ENCODE results near the gene STK24.
A peak's percentile ranks its signal among the peaks of the same experiment; 100 is the strongest.

Gene STK24

GRCh38 chr13:98549728-98550317, 27.1 kb downstream of the STK24 start:
- no peak for DNase-seq

DNA sequence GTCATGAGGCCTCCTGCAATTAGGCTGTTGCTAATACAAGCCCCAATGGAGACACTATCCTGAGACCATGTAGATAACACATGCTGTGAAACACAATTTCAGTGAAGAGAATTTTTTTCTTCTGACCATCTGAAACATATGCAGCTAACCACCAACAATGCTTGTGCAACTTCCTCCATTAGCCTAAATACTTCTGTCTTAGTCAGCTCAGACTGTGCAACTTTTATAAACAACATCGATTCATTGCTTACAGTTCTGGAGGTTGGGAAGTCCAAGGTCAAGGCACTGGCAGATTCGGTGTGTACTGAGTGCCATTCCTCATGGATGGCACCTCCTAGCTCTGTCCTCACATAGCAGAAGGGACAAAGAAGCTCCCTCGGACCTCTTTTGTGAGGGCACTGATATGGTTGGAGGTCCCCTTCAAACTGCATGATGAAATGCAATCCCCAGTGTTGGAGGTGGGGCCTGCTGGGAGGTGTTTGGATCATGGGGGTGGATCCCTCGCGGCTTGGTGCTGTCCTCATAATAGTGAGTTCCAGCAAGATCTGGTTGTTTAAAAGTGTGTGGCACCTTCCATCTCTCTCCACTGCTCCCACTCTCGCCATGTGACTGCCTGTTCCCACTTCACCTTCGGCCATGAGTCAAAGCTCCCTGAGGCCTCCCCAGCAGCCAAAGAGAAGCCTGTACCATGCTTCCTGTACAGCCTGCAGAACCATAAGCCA, 27.7 kb downstream of the STK24 start:
- DNase-seq, result peak; percentile 38 to 52

- no peak for DNase-seq
Measured at GRCh38 chr13:98548230-98548629, 28.7 kb downstream of the STK24 start.

- no peak for DNase-seq
Measured at GRCh38 chr13:98547455-98547854, 29.5 kb downstream of the STK24 start.

DNA sequence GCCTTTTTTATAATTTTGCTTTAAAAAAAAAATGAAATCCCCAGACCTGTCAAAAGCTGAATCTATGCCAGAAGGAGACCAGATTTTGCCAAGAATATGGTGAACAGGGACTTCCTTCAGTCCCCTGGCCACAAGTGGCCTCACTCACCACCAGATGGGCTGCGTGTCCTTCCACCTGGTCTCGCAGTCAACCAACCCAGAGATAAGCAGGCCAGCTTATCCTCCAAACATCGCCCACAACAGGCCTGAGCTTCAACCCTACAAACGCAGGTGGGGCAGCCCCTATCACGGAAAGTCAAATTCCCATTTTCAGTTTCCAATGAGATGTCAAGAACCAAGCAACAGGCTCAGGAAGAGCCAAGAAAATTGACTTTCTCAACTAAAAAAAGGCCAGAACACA, 30.5 kb downstream of the STK24 start:
- DNase-seq, result no peak

DNA sequence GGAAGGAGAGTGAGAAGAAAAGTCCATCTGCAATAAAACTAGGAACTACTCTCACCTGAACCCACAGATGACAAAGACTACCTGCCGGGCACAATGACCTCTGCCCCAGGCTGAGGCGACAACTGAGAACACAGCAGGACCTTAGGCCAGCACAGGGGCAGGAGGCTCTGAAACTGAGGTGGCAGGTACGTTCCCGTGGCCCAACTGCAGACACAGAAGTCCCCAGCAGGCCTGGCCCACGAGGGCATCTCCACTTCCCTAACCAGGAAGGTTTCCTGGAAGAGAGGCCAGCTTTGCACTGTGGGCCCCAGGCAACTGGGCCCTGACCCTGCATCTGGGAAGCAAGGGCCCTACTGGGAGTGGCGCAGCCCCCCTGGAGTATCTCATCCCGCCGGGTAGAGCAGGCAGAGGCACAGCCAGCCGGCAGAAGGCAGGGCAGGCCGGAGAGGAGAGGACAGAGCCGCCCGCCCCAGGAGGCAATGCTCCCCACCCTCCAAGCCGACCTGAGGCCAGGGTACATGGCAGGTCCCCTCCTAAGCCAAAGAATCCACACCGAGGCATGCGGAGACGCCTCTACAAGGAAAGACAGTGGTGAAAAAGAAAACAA, 32.7 kb downstream of the STK24 start:
- no peak for DNase-seq

GRCh38 chr13:98543378-98544103, 33.4 kb downstream of the STK24 start:
- DNase-seq, result no peak

GRCh38 chr13:98542568-98543377, 34.1 kb downstream of the STK24 start:
- DNase-seq, result peak; percentile 82 to 85

GRCh38 chr13:98541701-98542203, 35.2 kb downstream of the STK24 start:
- no peak for DNase-seq

GRCh38 chr13:98541191-98541590, 35.7 kb downstream of the STK24 start:
- no peak for DNase-seq

GRCh38 chr13:98540476-98540875, 36.4 kb downstream of the STK24 start:
- no peak for DNase-seq

DNA sequence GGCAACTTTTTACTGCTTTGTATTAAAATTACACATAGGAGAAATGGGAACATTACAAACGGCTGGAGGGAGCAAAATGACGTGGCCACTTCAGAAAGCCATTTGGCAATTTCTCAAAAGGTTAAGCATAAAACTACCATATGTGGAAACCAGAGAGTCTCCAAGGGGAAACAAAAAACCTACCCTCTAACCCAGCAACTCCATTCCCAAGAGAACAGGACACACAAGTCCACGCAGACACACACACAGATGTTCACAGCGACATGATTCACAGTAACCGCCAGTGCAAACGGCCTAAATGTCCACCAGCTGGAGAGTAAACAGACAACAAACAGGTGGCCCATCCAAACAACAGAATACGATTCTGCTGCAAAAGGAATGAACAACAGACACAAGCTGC, 37.2 kb downstream of the STK24 start:
- no peak for DNase-seq

- DNase-seq, result no peak
Measured at GRCh38 chr13:98538876-98539275, 38.0 kb downstream of the STK24 start.

DNA sequence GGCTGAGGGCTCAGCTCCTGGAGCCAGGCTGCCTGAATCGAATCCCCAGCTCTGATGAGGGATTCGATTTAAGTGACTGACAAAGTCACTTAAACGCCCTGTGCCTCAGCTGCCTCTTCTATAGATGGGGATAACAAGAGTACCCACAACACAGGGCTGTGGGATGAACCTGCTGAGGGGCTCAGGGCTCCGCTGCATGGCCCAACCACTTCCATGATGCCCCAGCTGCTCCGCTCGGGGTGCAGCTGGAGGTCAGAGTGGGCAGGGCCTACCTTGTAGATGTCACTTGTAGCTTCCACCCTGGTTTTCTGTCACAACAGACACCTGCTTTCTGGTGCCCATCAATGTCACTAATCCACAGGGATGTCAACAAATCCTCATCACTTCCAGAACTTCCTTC, 39.2 kb downstream of the STK24 start:
- no peak for DNase-seq

DNA sequence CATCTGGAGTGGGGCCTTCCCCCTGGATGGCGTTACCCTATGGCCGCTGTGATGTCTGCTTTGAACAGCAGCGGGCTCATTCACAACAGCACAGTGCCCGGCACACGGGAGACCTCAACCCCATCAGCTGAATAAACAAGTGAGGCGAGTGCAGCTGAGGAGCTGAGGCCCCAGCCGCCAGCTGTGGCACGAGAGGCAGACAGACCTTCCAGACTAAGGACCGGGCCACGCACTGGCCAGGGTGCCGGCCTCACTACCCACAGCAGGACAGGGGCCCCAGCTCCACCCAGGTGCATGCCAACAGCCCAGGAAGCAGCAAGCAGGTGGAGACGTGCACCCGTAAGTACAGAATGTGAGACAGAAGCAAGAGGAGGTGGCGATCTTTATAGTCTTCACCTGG, 39.6 kb downstream of the STK24 start:
- no peak for DNase-seq

GRCh38 chr13:98536729-98537128, 40.2 kb downstream of the STK24 start:
- DNase-seq, result no peak

DNA sequence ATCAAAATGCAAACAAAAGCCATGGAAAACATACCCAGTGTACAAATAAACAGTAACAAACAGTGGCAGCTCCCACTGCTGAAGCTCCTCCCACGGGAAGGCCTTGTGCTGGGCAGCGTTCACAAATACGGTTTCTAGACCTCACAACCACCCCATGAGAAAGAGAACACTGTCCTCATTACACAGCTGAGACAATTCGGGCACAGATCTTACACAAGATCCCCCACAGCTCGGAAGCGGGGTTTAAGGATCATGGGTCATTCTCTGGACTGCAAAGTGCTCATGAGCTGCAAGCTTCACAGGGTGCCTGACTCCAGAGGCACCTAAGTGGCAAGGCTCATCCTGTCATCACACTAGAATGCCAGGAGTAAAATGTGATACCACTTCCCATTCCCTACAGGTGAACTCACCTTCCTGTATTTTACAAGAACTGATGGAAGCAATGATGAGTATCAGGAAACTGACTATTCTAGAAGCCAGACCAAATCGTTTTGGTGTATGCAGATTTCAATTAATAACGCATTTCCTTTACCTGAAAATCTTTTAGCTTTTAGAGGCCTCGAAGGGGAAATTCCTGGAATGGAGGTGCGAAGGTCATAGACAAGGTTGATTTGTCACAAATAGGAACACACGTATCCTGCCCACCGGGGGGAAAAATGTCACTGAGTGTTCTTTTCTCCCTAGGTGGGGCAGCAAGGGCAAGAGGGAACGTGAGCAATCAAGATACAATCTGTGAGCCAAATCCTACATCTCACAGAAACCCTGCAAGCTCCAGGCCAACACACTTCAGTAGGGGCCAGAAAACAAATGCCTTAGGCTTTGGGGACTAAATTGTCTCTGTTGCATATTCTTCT, 41.2 kb downstream of the STK24 start:
- no peak for DNase-seq

DNA sequence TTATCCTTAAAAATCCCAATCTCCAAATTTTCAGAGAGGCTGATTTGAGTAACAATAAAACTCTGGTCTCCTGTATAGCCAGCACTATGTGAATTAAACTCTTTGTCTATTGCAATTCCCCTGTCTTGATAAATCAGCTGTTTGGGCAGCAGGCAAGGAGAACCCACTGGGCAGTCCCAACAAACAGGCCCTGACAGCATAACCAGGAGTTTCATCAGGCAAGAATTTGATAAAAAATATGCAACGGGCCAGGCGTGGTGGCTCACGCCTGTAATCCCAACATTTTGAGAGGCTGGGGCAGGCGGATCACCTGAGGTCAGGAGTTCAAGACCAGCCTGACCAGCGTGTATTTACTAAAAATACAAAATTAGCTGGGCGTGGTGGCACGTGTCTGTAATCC, 42.1 kb downstream of the STK24 start:
- DNase-seq, result no peak

DNA sequence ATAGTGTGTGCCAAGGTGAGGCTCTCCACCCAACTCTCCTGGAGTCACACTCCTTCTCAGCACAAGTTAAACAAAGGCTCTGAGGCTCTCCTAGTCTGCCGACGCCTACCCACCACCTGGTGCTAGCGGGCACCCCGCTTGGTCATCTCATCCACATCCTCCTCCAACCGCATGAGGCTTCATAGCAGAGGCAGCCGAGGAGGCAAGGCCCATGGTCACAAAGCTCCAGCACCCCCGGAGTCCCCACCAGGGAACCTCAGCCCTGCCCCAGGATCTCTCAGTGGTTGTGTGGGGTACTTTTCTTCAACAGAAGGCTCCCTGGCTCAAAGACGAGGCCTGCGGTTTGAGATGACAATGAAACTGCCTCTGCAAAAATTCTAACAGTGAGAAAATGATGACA, 43.0 kb downstream of the STK24 start:
- DNase-seq, result no peak

- DNase-seq, result no peak
Measured at GRCh38 chr13:98532254-98532653, 44.7 kb downstream of the STK24 start.

GRCh38 chr13:98530217-98530616, 46.7 kb downstream of the STK24 start:
- no peak for DNase-seq

DNA sequence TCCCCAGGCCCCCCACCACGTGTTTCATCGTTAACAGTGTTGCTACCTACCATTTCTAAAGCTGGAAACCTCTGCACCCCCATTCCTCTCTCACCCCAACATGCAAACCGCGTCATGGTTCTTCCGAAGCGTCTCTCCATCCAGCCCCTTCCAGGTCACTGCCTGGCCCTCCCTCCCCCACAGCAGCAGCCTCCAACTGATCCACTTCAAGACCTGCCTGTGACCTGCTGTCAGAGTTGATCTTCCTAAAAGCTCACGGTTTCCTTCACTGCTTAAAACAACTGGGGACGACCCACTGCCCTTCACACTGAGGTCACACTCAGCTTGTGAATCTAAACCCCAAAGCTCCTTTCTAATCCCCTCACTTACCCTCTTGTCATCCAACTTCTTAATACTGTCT, 47.7 kb downstream of the STK24 start:
- DNase-seq, result no peak

Data from Kasumi-1 (cell line).